ENCODE measurements around the gene CCDC141. TPM values are rescaled to one million over a fixed set of nuclear protein-coding genes. Genes with fewer than 3 reads are reported as not detected.

CCDC141 gene
- total and polyA plus RNA-seq, 4 donors = 0.51 to 4.4 (median 2.4) TPM

DNA sequence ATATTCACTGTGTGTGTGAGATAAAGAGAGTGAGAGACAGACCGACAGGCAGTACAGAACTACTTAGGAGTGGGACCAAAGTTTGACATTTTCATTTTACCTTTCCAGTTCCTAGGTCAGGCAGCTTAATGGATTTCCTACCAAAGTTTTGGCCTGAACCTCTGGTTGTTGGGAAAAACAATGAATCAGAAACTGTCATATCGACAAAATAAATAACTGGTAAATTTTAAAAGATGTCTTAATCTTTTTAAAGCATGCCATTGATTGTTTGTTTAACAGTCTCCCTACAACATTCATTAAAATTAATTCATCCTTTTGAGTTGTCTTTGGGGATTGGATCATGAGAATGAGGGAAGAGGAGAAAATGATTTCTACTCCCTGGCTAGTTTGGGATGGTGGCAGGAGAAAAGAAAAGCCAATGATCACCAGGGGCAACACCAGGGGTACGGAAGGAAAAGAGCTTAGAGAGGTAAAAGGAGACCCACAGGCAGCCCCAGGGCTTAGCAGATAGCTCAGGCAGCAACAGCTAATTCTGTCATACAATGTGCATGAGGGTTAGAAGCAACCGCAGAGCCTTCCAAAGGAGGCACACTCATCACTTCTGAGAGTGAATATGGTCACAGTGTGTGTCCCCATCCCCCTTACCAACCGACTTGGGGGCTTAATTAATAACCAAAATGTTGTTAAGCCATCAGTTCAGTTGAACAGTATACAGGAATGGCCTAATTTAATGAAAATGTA, 98.5 kb downstream of the CCDC141 start:
- 100% methylated on average over 2 of the region's 5 CpGs for WGBS (ENCODE audit: insufficient coverage)

GRCh38 chr2:178949584-178949983, 100.4 kb downstream of the CCDC141 start:
- H3K4me3 ChIP-seq (ENCODE audit: low read depth, low read length) = no peak overlapping the region
- H3K36me3 ChIP-seq (ENCODE audit: control insufficient read depth, insufficient read depth, low read length) = no peaks in the 10 kb centered on the region
- H3K9me3 ChIP-seq (ENCODE audit: control insufficient read depth, insufficient read depth, low read length) = no peaks in the 10 kb centered on the region
- 100% methylated on average over 3 of the region's 4 CpGs for WGBS (ENCODE audit: insufficient coverage)
- H3K4me1 ChIP-seq (ENCODE audit: control insufficient read depth, insufficient read depth, low read length) = no peaks in the 10 kb centered on the region
- no peak for DNase-seq (ENCODE audit: low read depth in 4 of 6, low spot score in 6 of 6)
- H3K27ac ChIP-seq (ENCODE audit: low read depth, low read length) = no peak overlapping the region
- H3K27me3 ChIP-seq (ENCODE audit: control insufficient read depth, insufficient read depth, low read length) = no peaks in the 10 kb centered on the region

More for the DNA sequence above, 98.5 kb downstream of the CCDC141 start:
- Histone ChIP-seq H3K4me3 (ENCODE audit: low read depth, low read length) (no peak overlapping the region), H3K4me1 (ENCODE audit: control insufficient read depth, insufficient read depth, low read length) (no peaks in the 10 kb centered on the region), H3K9me3 (ENCODE audit: control insufficient read depth, insufficient read depth, low read length) (no peaks in the 10 kb centered on the region), H3K27me3 (ENCODE audit: control insufficient read depth, insufficient read depth, low read length) (no peaks in the 10 kb centered on the region), H3K36me3 (ENCODE audit: control insufficient read depth, insufficient read depth, low read length) (no peaks in the 10 kb centered on the region), H3K27ac (ENCODE audit: low read depth, low read length) (no peak overlapping the region)
- DNase-seq (ENCODE audit: low read depth in 4 of 6, low spot score in 6 of 6) = no peak

DNA sequence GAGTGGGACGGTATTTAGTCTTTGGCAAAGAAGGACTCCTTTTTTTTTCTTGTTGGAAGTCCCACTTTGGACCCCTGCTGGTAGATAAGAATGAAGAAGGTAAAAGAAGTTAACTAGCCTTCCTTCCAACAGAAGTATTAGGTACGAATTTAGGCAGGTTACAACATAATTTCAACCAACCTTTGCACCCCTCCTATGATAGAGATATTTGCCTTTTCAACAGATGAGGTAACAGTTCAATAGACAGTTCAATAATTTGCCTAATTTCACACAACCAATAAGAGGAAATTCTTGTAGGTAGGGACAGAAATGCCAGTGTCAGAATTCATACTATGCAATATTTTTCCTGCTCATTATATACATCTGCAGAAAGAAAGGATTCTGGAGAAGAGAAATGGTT, 100.8 kb downstream of the CCDC141 start:
- Histone ChIP-seq H3K27me3 (ENCODE audit: control insufficient read depth, insufficient read depth, low read length) (no peaks in the 10 kb centered on the region), H3K9me3 (ENCODE audit: control insufficient read depth, insufficient read depth, low read length) (no peaks in the 10 kb centered on the region), H3K27ac (ENCODE audit: low read depth, low read length) (no peak overlapping the region), H3K36me3 (ENCODE audit: control insufficient read depth, insufficient read depth, low read length) (no peaks in the 10 kb centered on the region), H3K4me3 (ENCODE audit: low read depth, low read length) (no peak overlapping the region), H3K4me1 (ENCODE audit: control insufficient read depth, insufficient read depth, low read length) (no peaks in the 10 kb centered on the region)
- no peak for DNase-seq (ENCODE audit: low read depth in 4 of 6, low spot score in 6 of 6)
- 100% methylated on average over 1 of the region's 2 CpGs for WGBS (ENCODE audit: insufficient coverage)

GRCh38 chr2:178947006-178947405, 102.9 kb downstream of the CCDC141 start:
- no peaks in the 10 kb centered on the region for H3K27me3 ChIP-seq (ENCODE audit: control insufficient read depth, insufficient read depth, low read length)
- no peak overlapping the region for H3K27ac ChIP-seq (ENCODE audit: low read depth, low read length)
- H3K4me3 ChIP-seq (ENCODE audit: low read depth, low read length) = no peak overlapping the region
- H3K36me3 ChIP-seq (ENCODE audit: control insufficient read depth, insufficient read depth, low read length) = no peaks in the 10 kb centered on the region
- DNase-seq (ENCODE audit: low read depth in 4 of 6, low spot score in 6 of 6) = no peak
- no peaks in the 10 kb centered on the region for H3K4me1 ChIP-seq (ENCODE audit: control insufficient read depth, insufficient read depth, low read length)
- WGBS (ENCODE audit: insufficient coverage) = 100% methylated on average over 1 of the region's 3 CpGs
- no peaks in the 10 kb centered on the region for H3K9me3 ChIP-seq (ENCODE audit: control insufficient read depth, insufficient read depth, low read length)

DNA sequence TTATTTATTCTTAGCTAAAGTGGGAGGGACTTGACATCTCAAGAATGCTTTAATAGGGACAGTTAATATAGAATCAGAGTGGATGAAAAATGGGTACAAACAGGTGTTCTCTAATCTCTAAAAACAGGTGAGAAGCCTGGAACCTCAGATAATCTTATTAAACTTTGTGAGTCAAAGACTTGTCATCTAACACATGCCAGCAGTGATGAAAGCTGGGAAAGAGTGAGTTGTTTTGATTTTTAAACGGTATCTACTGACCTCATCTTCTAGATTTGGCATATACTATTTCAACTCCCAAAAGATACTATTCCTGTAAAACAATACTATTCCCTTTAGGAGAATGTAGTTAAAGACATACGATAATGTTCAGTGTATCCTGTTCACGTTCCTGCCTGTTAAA, 103.4 kb downstream of the CCDC141 start:
- no CpG with 5 or more reads among the region's 3 CpGs for WGBS (ENCODE audit: insufficient coverage)
- H3K4me3 ChIP-seq (ENCODE audit: low read depth, low read length) = no peak overlapping the region
- no peaks in the 10 kb centered on the region for H3K9me3 ChIP-seq (ENCODE audit: control insufficient read depth, insufficient read depth, low read length)
- H3K27ac ChIP-seq (ENCODE audit: low read depth, low read length) = no peak overlapping the region
- no peak for DNase-seq (ENCODE audit: low read depth in 4 of 6, low spot score in 6 of 6)
- no peaks in the 10 kb centered on the region for H3K27me3 ChIP-seq (ENCODE audit: control insufficient read depth, insufficient read depth, low read length)
- no peaks in the 10 kb centered on the region for H3K36me3 ChIP-seq (ENCODE audit: control insufficient read depth, insufficient read depth, low read length)
- H3K4me1 ChIP-seq (ENCODE audit: control insufficient read depth, insufficient read depth, low read length) = no peaks in the 10 kb centered on the region

DNA sequence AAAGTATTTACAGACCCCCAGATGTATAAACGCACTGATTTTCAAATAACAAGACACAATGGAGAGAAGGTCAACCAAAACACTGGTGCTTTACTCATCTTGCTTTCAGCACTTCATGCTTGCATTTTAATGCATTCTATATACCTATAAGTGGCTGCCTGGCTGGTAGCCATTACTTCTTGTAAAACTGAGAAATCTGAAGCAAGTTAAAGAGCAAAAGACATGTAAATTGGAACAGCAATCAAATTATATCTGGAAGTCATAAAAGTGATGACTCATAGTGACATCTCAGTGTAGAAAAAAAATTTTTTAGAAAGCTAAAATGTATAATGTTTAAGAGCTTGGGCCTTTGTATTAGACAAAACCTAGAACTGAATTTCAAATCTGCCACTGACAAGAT, 106.2 kb downstream of the CCDC141 start:
- H3K27ac ChIP-seq (ENCODE audit: low read depth, low read length) = no peak overlapping the region
- no peaks in the 10 kb centered on the region for H3K27me3 ChIP-seq (ENCODE audit: control insufficient read depth, insufficient read depth, low read length)
- H3K9me3 ChIP-seq (ENCODE audit: control insufficient read depth, insufficient read depth, low read length) = peaks cover 2% of the 10 kb centered on the region
- H3K36me3 ChIP-seq (ENCODE audit: control insufficient read depth, insufficient read depth, low read length) = no peaks in the 10 kb centered on the region
- H3K4me3 ChIP-seq (ENCODE audit: low read depth, low read length) = no peak overlapping the region
- no peak for DNase-seq (ENCODE audit: low read depth in 4 of 6, low spot score in 6 of 6)
- no peaks in the 10 kb centered on the region for H3K4me1 ChIP-seq (ENCODE audit: control insufficient read depth, insufficient read depth, low read length)
- no CpG with 5 or more reads among the region's 1 CpG for WGBS (ENCODE audit: insufficient coverage)

- no peak overlapping the region for H3K27ac ChIP-seq (ENCODE audit: low read depth, low read length)
- peaks cover 3% of the 10 kb centered on the region for H3K9me3 ChIP-seq (ENCODE audit: control insufficient read depth, insufficient read depth, low read length)
- no peaks in the 10 kb centered on the region for H3K27me3 ChIP-seq (ENCODE audit: control insufficient read depth, insufficient read depth, low read length)
- no peaks in the 10 kb centered on the region for H3K4me1 ChIP-seq (ENCODE audit: control insufficient read depth, insufficient read depth, low read length)
- no peak for DNase-seq (ENCODE audit: low read depth in 4 of 6, low spot score in 6 of 6)
- no peaks in the 10 kb centered on the region for H3K36me3 ChIP-seq (ENCODE audit: control insufficient read depth, insufficient read depth, low read length)
- no peak overlapping the region for H3K4me3 ChIP-seq (ENCODE audit: low read depth, low read length)
Observed at GRCh38 chr2:178934571-178934970, 115.4 kb downstream of the CCDC141 start.

DNA sequence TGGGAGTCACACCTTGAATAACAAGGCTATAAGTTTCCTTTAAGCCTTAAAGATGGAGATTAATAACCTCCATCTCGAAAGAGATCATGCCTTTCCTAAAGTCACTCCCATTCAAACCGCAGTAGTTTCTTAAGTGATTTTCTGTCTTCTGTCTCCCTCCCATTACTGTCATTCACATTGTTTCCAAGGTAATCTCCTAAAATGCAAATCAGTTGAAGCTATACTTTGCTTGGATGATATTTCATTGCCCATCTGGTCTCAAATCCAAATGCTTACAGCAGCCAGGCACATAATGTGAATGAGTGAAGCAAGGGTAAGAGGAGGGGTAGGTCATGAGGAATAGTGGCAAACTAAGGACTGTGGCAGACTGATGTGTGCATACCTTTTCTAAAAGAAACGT, 116.4 kb downstream of the CCDC141 start:
- Histone ChIP-seq H3K27ac (ENCODE audit: low read depth, low read length) (no peak overlapping the region), H3K9me3 (ENCODE audit: control insufficient read depth, insufficient read depth, low read length) (peaks cover 1% of the 10 kb centered on the region), H3K27me3 (ENCODE audit: control insufficient read depth, insufficient read depth, low read length) (no peaks in the 10 kb centered on the region), H3K4me1 (ENCODE audit: control insufficient read depth, insufficient read depth, low read length) (no peaks in the 10 kb centered on the region), H3K36me3 (ENCODE audit: control insufficient read depth, insufficient read depth, low read length) (no peaks in the 10 kb centered on the region), H3K4me3 (ENCODE audit: low read depth, low read length) (no peak overlapping the region)
- peak in 1 of 6 donors; percentile 35 for DNase-seq (ENCODE audit: low read depth in 4 of 6, low spot score in 6 of 6)
- WGBS (ENCODE audit: insufficient coverage) = no CpG with 5 or more reads among the region's 3 CpGs

DNA sequence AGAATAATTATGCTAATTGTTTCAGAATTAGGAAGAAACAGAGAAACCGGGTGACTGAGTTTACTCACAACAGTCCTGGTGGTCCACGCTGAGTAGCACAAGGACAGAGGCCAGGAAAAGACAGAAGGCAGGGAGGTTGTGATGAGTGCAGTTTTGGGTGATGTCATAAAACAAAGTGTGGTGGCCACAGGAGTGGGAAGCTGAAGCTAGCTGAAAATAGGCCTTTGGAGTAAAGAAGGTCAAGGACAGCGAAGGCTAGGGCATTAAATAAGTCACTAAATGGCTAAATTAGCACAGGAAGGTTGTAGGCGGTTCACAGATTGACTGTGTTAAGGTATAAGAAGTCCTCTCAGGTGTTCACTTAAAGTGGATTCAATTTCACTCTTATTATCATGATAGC, 121.9 kb downstream of the CCDC141 start:
- Histone ChIP-seq H3K9me3 (ENCODE audit: control insufficient read depth, insufficient read depth, low read length) (peaks cover 1% of the 10 kb centered on the region), H3K27me3 (ENCODE audit: control insufficient read depth, insufficient read depth, low read length) (no peaks in the 10 kb centered on the region), H3K4me1 (ENCODE audit: control insufficient read depth, insufficient read depth, low read length) (no peaks in the 10 kb centered on the region), H3K36me3 (ENCODE audit: control insufficient read depth, insufficient read depth, low read length) (no peaks in the 10 kb centered on the region), H3K27ac (ENCODE audit: low read depth, low read length) (no peak overlapping the region), H3K4me3 (ENCODE audit: low read depth, low read length) (no peak overlapping the region)
- no peak for DNase-seq (ENCODE audit: low read depth in 4 of 6, low spot score in 6 of 6)
- 70% methylated on average over 3 of the region's 4 CpGs for WGBS (ENCODE audit: insufficient coverage)

GRCh38 chr2:178927173-178927572, 122.8 kb downstream of the CCDC141 start:
- Histone ChIP-seq H3K4me1 (ENCODE audit: control insufficient read depth, insufficient read depth, low read length) (no peaks in the 10 kb centered on the region), H3K27me3 (ENCODE audit: control insufficient read depth, insufficient read depth, low read length) (no peaks in the 10 kb centered on the region), H3K9me3 (ENCODE audit: control insufficient read depth, insufficient read depth, low read length) (peaks cover 1% of the 10 kb centered on the region), H3K27ac (ENCODE audit: low read depth, low read length) (no peak overlapping the region), H3K36me3 (ENCODE audit: control insufficient read depth, insufficient read depth, low read length) (no peaks in the 10 kb centered on the region), H3K4me3 (ENCODE audit: low read depth, low read length) (no peak overlapping the region)
- DNase-seq (ENCODE audit: low read depth in 4 of 6, low spot score in 6 of 6) = no peak
- 82% methylated on average over 7 of the region's 7 CpGs for WGBS (ENCODE audit: insufficient coverage)

Measured in spinal cord (tissue), 10 donors.